ENCODE data around the gene GAS1. TPM values are rescaled to one million over a fixed set of nuclear protein-coding genes. Genes with fewer than 3 reads are reported as not detected.

Gene GAS1
- total RNA-seq, 1 experiment from 2014 or later = 0.21 TPM

- peak; percentile 61 for DNase-seq
- no peaks in the 10 kb centered on the region for H3K9me3 Mint-ChIP-seq (ENCODE audit: low read depth, unreplicated experiment)
- intact Hi-C loops (cut with micrococcal nuclease; ENCODE audit: unreplicated experiment) = loop anchor here (2.0 to 10.0 kb wide), 3 partner anchors 312 to 460 kb away; no protein-coding TSS in a partner anchor
- peaks cover 15% of the 10 kb centered on the region for H3K36me3 Mint-ChIP-seq (ENCODE audit: insufficient read depth, unreplicated experiment)
- no TSS peak for BruUV-seq (replicated peaks)
- peak overlapping the region; percentile 69 for H3K4me3 Mint-ChIP-seq (ENCODE audit: low read depth, unreplicated experiment)
- TF ChIP-seq, protein P1, sequence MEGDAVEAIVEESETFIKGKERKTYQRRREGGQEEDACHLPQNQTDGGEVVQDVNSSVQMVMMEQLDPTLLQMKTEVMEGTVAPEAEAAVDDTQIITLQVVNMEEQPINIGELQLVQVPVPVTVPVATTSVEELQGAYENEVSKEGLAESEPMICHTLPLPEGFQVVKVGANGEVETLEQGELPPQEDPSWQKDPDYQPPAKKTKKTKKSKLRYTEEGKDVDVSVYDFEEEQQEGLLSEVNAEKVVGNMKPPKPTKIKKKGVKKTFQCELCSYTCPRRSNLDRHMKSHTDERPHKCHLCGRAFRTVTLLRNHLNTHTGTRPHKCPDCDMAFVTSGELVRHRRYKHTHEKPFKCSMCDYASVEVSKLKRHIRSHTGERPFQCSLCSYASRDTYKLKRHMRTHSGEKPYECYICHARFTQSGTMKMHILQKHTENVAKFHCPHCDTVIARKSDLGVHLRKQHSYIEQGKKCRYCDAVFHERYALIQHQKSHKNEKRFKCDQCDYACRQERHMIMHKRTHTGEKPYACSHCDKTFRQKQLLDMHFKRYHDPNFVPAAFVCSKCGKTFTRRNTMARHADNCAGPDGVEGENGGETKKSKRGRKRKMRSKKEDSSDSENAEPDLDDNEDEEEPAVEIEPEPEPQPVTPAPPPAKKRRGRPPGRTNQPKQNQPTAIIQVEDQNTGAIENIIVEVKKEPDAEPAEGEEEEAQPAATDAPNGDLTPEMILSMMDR (IDR thresholded peaks at IDR 0.05; ENCODE audit: unreplicated experiment) = no peak
- H3K27me3 Mint-ChIP-seq (ENCODE audit: unreplicated experiment) = peaks cover 61% of the 10 kb centered on the region
- H3K4me1 Mint-ChIP-seq (ENCODE audit: low read depth, unreplicated experiment) = no peaks in the 10 kb centered on the region
- CTCF ChIA-PET = interaction anchor here (0.5 kb wide), 1 partner anchor 10 kb away, joined by 5 read pairs; no protein-coding TSS in a partner anchor
- no peak overlapping the region for H3K27ac Mint-ChIP-seq (ENCODE audit: unreplicated experiment)
Observed at GRCh38 chr9:86946201-86947145, 833 bp downstream of the GAS1 start.

DNA sequence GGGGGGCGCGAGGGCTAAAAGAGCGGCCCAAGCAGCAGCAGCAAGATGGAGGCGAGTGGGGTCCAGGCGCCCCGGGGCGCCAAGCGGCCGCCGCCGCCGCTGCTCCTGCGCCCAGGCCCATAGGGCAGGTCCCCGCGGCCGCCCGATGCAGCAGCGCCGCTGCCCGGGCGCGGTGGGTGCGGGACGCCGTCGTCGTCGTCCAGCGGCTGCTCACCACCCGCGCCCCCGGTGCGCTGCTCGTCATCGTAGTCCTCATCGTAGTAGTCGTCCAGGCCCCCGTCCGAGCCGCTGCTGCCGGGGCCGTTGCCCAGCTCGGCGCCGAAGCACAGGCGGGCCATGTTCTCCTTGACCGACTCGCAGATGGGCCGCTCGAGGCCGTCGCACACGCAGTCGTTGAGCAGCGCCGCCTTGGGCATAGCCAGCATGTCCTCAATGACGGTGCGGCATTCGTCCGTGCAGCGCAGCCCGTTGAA, 1.5 kb downstream of the GAS1 start:
- no peaks in the 10 kb centered on the region for H3K9me3 Mint-ChIP-seq (ENCODE audit: low read depth, unreplicated experiment)
- CTCF ChIA-PET = no interaction called here
- no peak overlapping the region for H3K27ac Mint-ChIP-seq (ENCODE audit: unreplicated experiment)
- intact Hi-C loops (cut with micrococcal nuclease; ENCODE audit: unreplicated experiment) = loop anchor here (2.0 to 10.0 kb wide), 3 partner anchors 311 to 459 kb away; no protein-coding TSS in a partner anchor
- peaks cover 15% of the 10 kb centered on the region for H3K36me3 Mint-ChIP-seq (ENCODE audit: insufficient read depth, unreplicated experiment)
- DNase-seq = no peak
- TF ChIP-seq, protein P1 (IDR thresholded peaks at IDR 0.05; ENCODE audit: unreplicated experiment) = no peak
- H3K27me3 Mint-ChIP-seq (ENCODE audit: unreplicated experiment) = peaks cover 65% of the 10 kb centered on the region
- peak overlapping the region; percentile 69 for H3K4me3 Mint-ChIP-seq (ENCODE audit: low read depth, unreplicated experiment)
- BruUV-seq (replicated peaks) = no TSS peak
- H3K4me1 Mint-ChIP-seq (ENCODE audit: low read depth, unreplicated experiment) = no peaks in the 10 kb centered on the region

DNA sequence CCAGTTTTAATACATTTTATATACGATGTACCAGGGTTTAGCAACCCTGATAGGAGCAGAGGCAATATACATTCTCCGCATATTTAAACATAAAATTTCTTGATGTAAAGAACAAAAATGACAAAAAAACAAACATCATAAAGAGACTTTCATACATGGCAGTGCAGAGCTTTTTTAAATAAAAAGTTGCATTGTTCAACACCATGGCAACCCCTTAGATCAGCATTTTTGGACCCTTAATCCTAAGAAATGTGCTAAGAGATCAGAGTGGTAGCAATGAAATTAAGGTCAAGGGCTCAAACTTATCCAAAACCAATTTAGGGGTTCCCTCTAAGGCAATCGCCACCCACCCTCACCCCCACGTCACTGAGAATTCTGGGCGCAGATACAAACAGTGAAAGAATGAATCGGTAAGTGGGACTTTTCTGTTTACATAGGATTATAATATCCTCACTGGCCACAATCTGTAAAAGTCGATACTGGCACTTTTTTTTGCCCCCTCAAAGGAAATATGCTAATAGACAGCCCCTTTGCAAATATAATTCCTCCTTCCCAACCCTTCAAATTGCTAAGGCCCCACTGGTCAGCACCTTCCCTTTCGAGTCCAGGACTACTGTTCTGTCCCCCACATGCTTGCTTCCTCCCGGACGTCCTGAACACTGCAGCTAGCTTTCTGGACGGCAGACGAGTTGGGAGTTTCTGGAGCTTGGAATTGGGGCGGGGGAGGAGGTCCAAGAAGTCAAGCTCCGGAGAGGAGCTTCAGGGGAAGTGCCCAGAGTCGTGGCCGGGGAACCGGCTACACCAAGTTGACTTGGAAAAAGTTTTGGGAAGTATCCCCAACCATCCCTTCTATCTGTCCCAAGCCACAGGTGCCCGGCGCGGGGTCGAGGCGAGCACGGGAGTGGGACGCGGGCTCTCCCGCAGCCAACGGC, 2.2 kb downstream of the GAS1 start:
- no TSS peak for BruUV-seq (replicated peaks)
- TF ChIP-seq, protein P1 (IDR thresholded peaks at IDR 0.05; ENCODE audit: unreplicated experiment) = no peak
- H3K9me3 Mint-ChIP-seq (ENCODE audit: low read depth, unreplicated experiment) = no peaks in the 10 kb centered on the region
- peak overlapping the region; percentile 69 for H3K4me3 Mint-ChIP-seq (ENCODE audit: low read depth, unreplicated experiment)
- peaks cover 62% of the 10 kb centered on the region for H3K27me3 Mint-ChIP-seq (ENCODE audit: unreplicated experiment)
- CTCF ChIA-PET = no interaction called here
- intact Hi-C loops (cut with micrococcal nuclease; ENCODE audit: unreplicated experiment) = loop anchor here (5.0 to 10.0 kb wide), 2 partner anchors 310 to 377 kb away; no protein-coding TSS in a partner anchor
- no peaks in the 10 kb centered on the region for H3K4me1 Mint-ChIP-seq (ENCODE audit: low read depth, unreplicated experiment)
- no peak overlapping the region for H3K27ac Mint-ChIP-seq (ENCODE audit: unreplicated experiment)
- H3K36me3 Mint-ChIP-seq (ENCODE audit: insufficient read depth, unreplicated experiment) = peaks cover 15% of the 10 kb centered on the region
- no peak for DNase-seq
